Measurements from ENCODE around the gene PRIMPOL. TPM values are rescaled to one million over a fixed set of nuclear protein-coding genes. Genes with fewer than 3 reads are reported as not detected.

The PRIMPOL gene
- total RNA-seq, 1 donor from 2014 or later, result 19.0 TPM

DNA sequence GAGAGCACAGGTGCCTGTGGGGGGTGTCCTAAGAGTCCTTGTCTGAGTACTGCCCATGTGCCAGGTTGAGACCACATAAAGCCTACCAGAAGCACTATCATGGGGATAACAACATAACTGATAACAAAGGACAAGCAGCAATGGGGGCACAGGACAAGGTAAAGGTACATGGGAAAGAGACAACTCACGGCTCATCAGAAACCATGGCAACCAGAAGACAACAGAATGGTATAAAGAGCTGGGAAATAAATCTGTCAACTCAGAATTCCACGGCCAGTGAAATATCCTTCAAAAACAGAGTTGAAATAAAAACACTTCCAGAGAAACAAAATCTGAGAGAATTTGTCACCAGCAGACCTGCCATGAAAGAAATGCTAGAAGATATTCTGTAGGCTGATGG is 64.3 kb downstream of the PRIMPOL start:
- Mint-ChIP-seq H3K27ac (no peak overlapping the region), H3K9me3 (ENCODE audit: low read depth) (no peaks in the 10 kb centered on the region), H3K36me3 (ENCODE audit: insufficient read depth) (peaks cover 22% of the 10 kb centered on the region), H3K27me3 (no peaks in the 10 kb centered on the region), H3K4me1 (ENCODE audit: low read depth) (no peaks in the 10 kb centered on the region), H3K4me3 (ENCODE audit: low read depth) (no peak overlapping the region)
- no peak for DNase-seq (ENCODE audit: low spot score, unreplicated experiment)
- TF ChIP-seq, protein P1, sequence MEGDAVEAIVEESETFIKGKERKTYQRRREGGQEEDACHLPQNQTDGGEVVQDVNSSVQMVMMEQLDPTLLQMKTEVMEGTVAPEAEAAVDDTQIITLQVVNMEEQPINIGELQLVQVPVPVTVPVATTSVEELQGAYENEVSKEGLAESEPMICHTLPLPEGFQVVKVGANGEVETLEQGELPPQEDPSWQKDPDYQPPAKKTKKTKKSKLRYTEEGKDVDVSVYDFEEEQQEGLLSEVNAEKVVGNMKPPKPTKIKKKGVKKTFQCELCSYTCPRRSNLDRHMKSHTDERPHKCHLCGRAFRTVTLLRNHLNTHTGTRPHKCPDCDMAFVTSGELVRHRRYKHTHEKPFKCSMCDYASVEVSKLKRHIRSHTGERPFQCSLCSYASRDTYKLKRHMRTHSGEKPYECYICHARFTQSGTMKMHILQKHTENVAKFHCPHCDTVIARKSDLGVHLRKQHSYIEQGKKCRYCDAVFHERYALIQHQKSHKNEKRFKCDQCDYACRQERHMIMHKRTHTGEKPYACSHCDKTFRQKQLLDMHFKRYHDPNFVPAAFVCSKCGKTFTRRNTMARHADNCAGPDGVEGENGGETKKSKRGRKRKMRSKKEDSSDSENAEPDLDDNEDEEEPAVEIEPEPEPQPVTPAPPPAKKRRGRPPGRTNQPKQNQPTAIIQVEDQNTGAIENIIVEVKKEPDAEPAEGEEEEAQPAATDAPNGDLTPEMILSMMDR (IDR thresholded peaks at IDR 0.05; ENCODE audit: unreplicated experiment), result no peak

- Mint-ChIP-seq H3K4me3 (ENCODE audit: low read depth) (no peak overlapping the region), H3K27ac (no peak overlapping the region), H3K9me3 (ENCODE audit: low read depth) (no peaks in the 10 kb centered on the region), H3K27me3 (no peaks in the 10 kb centered on the region), H3K36me3 (ENCODE audit: insufficient read depth) (peaks cover 18% of the 10 kb centered on the region), H3K4me1 (ENCODE audit: low read depth) (no peaks in the 10 kb centered on the region)
- TF ChIP-seq, protein P1 (IDR thresholded peaks at IDR 0.05; ENCODE audit: unreplicated experiment), result no peak
- no peak for DNase-seq (ENCODE audit: low spot score, unreplicated experiment)
Measured at GRCh38 chr4:184715526-184715925, 66.0 kb downstream of the PRIMPOL start.

- Mint-ChIP-seq H3K4me1 (ENCODE audit: low read depth) (no peaks in the 10 kb centered on the region), H3K4me3 (ENCODE audit: low read depth) (no peak overlapping the region), H3K9me3 (ENCODE audit: low read depth) (peaks cover 3% of the 10 kb centered on the region), H3K27ac (no peak overlapping the region), H3K27me3 (no peaks in the 10 kb centered on the region), H3K36me3 (ENCODE audit: insufficient read depth) (peaks cover 32% of the 10 kb centered on the region)
- DNase-seq (ENCODE audit: low spot score, unreplicated experiment), result no peak
- TF ChIP-seq, protein P1 (IDR thresholded peaks at IDR 0.05; ENCODE audit: unreplicated experiment), result no peak
Measured at GRCh38 chr4:184719407-184719806, 69.9 kb downstream of the PRIMPOL start.

DNA sequence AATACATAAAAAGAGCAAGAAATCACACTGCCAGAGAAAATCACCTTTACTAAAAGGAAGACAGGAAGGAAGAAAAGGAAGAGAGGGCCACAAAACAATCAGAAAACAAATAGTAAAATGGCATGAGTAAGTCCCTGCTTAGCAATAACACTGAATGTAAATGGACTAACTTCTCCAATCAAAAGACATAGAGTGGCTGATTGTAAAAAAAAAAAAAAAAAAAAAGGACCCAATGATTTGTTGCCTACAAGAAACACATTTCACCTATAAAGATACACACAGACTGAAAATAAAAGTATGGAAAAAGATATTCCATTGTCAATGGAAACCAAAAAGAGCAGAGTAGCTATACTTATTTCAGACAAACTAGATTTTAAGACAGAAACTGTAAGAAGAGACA is 71.7 kb downstream of the PRIMPOL start:
- no peak overlapping the region for H3K27ac Mint-ChIP-seq
- H3K4me3 Mint-ChIP-seq (ENCODE audit: low read depth), result no peak overlapping the region

GRCh38 chr4:184722798-184723197 is 73.3 kb downstream of the PRIMPOL start:
- Mint-ChIP-seq H3K9me3 (ENCODE audit: low read depth) (peaks cover 3% of the 10 kb centered on the region), H3K4me3 (ENCODE audit: low read depth) (no peak overlapping the region), H3K4me1 (ENCODE audit: low read depth) (no peaks in the 10 kb centered on the region), H3K27ac (no peak overlapping the region), H3K36me3 (ENCODE audit: insufficient read depth) (peaks cover 36% of the 10 kb centered on the region), H3K27me3 (no peaks in the 10 kb centered on the region)
- DNase-seq (ENCODE audit: low spot score, unreplicated experiment), result no peak
- TF ChIP-seq, protein P1 (IDR thresholded peaks at IDR 0.05; ENCODE audit: unreplicated experiment), result no peak

More for the DNA sequence above, 71.7 kb downstream of the PRIMPOL start:
- peaks cover 34% of the 10 kb centered on the region for H3K36me3 Mint-ChIP-seq (ENCODE audit: insufficient read depth)
- peaks cover 3% of the 10 kb centered on the region for H3K9me3 Mint-ChIP-seq (ENCODE audit: low read depth)
- no peak for DNase-seq (ENCODE audit: low spot score, unreplicated experiment)
- H3K4me1 Mint-ChIP-seq (ENCODE audit: low read depth), result no peaks in the 10 kb centered on the region
- TF ChIP-seq, protein P1 (IDR thresholded peaks at IDR 0.05; ENCODE audit: unreplicated experiment), result no peak
- no peaks in the 10 kb centered on the region for H3K27me3 Mint-ChIP-seq
